ENCODE measurements around the gene FXYD7.

FXYD7 gene

GRCh38 chr19:35155441-35155840 is 12.4 kb downstream of the FXYD7 start:
- no peak for TF ChIP-seq CTCF (conservative IDR thresholded peaks at IDR 0.05; ENCODE audit: low read length)
- no peak for DNase-seq (ENCODE audit: low read depth)
- H3K4me3 ChIP-seq (ENCODE audit: low read length): peak overlapping the region; percentile 89

- peak overlapping the region; percentile 89 for H3K4me3 ChIP-seq (ENCODE audit: low read length)
- no peak for TF ChIP-seq CTCF (conservative IDR thresholded peaks at IDR 0.05; ENCODE audit: low read length)
- DNase-seq (ENCODE audit: low read depth): no peak
Observed at GRCh38 chr19:35155981-35156672, 13.1 kb downstream of the FXYD7 start.

GRCh38 chr19:35156673-35157014 is 13.6 kb downstream of the FXYD7 start:
- no peak for TF ChIP-seq CTCF (conservative IDR thresholded peaks at IDR 0.05; ENCODE audit: low read length)
- H3K4me3 ChIP-seq (ENCODE audit: low read length): no peak overlapping the region

GRCh38 chr19:35157431-35157830 is 14.4 kb downstream of the FXYD7 start:
- no peak overlapping the region for H3K4me3 ChIP-seq (ENCODE audit: low read length)
- TF ChIP-seq CTCF (conservative IDR thresholded peaks at IDR 0.05; ENCODE audit: low read length): no peak
- DNase-seq (ENCODE audit: low read depth): no peak

More at GRCh38 chr19:35156673-35157014, 13.6 kb downstream of the FXYD7 start:
- DNase-seq (ENCODE audit: low read depth): no peak

- H3K4me3 ChIP-seq (ENCODE audit: low read length): no peak overlapping the region
- TF ChIP-seq CTCF (conservative IDR thresholded peaks at IDR 0.05; ENCODE audit: low read length): no peak
- no peak for DNase-seq (ENCODE audit: low read depth)
Observed at GRCh38 chr19:35159606-35160005, 16.6 kb downstream of the FXYD7 start.

- TF ChIP-seq CTCF (conservative IDR thresholded peaks at IDR 0.05; ENCODE audit: low read length): no peak
- no peak overlapping the region for H3K4me3 ChIP-seq (ENCODE audit: low read length)
- no peak for DNase-seq (ENCODE audit: low read depth)
Observed at GRCh38 chr19:35160629-35161433, 17.8 kb downstream of the FXYD7 start.

GRCh38 chr19:35161434-35161743 is 18.3 kb downstream of the FXYD7 start:
- no peak overlapping the region for H3K4me3 ChIP-seq (ENCODE audit: low read length)
- no peak for DNase-seq (ENCODE audit: low read depth)
- TF ChIP-seq CTCF (conservative IDR thresholded peaks at IDR 0.05; ENCODE audit: low read length): no peak
